Osteocyte (in vitro differentiated cells): ENCODE measurements around the gene LLCFC1. TPM values are rescaled to one million over a fixed set of nuclear protein-coding genes. Genes with fewer than 3 reads are reported as not detected.

Source experiments
- DNase-seq: peaks from one replicate; pipeline ENCODE4 v3.0.0; 2021; ENCODE audit warnings: mixed read lengths; ENCODE audit not compliant: unreplicated experiment; ENCODE audit errors: extremely low spot score
- H3K27ac Mint-ChIP-seq: one replicate; pipeline ENCODE4 v1.8.0; 2021; ENCODE audit warnings: mild to moderate bottlenecking, mixed read lengths; ENCODE audit not compliant: unreplicated experiment
- H3K27me3 Mint-ChIP-seq: one replicate; pipeline ENCODE4 v1.8.0; 2021; ENCODE audit warnings: mixed read lengths; ENCODE audit not compliant: unreplicated experiment
- H3K36me3 Mint-ChIP-seq: one replicate; pipeline ENCODE4 v1.8.0; 2021; ENCODE audit warnings: mixed read lengths; ENCODE audit not compliant: unreplicated experiment
- H3K4me1 Mint-ChIP-seq: one replicate; pipeline ENCODE4 v1.8.0; 2021; ENCODE audit warnings: mixed read lengths; ENCODE audit not compliant: unreplicated experiment
- H3K4me3 Mint-ChIP-seq: one replicate; pipeline ENCODE4 v1.8.0; 2021; ENCODE audit warnings: mild to moderate bottlenecking, moderate library complexity, mixed read lengths; ENCODE audit not compliant: unreplicated experiment
- H3K9me3 Mint-ChIP-seq: one replicate; pipeline ENCODE4 v1.8.0; 2021; ENCODE audit warnings: mixed read lengths; ENCODE audit not compliant: unreplicated experiment
- CTCF ChIP-seq: fragments of 200-600 bp; sonication (generic); IDR thresholded peaks from 2 replicates; pipeline ENCODE4 v1.5.0; 2021; ENCODE audit warnings: antibody characterized with exemption, mild to moderate bottlenecking, moderate library complexity
- total RNA-seq: library from RNA; stranded (reverse); gene quantifications from 2 replicates; pipeline ENCODE4 v1.2.1, GENCODE V29; 2021

LLCFC1 gene
- total RNA-seq, 1 donor from 2014 or later, result not detected

- Mint-ChIP-seq H3K27ac (no peak overlapping the region), H3K4me1 (no peaks in the 10 kb centered on the region), H3K4me3 (no peak overlapping the region), H3K9me3 (no peaks in the 10 kb centered on the region), H3K36me3 (no peaks in the 10 kb centered on the region), H3K27me3 (peaks cover 2% of the 10 kb centered on the region)
- DNase-seq, result no peak
- TF ChIP-seq CTCF, result no peak
Measured at GRCh38 chr7:142927085-142927745, 12.1 kb upstream of the LLCFC1 start.

- H3K4me1 Mint-ChIP-seq, result no peaks in the 10 kb centered on the region
- no peak for DNase-seq
- no peaks in the 10 kb centered on the region for H3K36me3 Mint-ChIP-seq
- H3K4me3 Mint-ChIP-seq, result no peak overlapping the region
- no peaks in the 10 kb centered on the region for H3K9me3 Mint-ChIP-seq
- H3K27ac Mint-ChIP-seq, result no peak overlapping the region
- no peak for TF ChIP-seq CTCF
- H3K27me3 Mint-ChIP-seq, result peaks cover 2% of the 10 kb centered on the region
Measured at GRCh38 chr7:142927949-142928348, 11.3 kb upstream of the LLCFC1 start.

GRCh38 chr7:142930126-142930730, 9.1 kb upstream of the LLCFC1 start:
- Mint-ChIP-seq H3K27me3 (peaks cover 2% of the 10 kb centered on the region), H3K4me3 (no peak overlapping the region), H3K4me1 (no peaks in the 10 kb centered on the region), H3K27ac (no peak overlapping the region), H3K36me3 (no peaks in the 10 kb centered on the region), H3K9me3 (no peaks in the 10 kb centered on the region)
- TF ChIP-seq CTCF, result no peak
- DNase-seq, result no peak

- no peaks in the 10 kb centered on the region for H3K9me3 Mint-ChIP-seq
- H3K36me3 Mint-ChIP-seq, result no peaks in the 10 kb centered on the region
- no peak overlapping the region for H3K4me3 Mint-ChIP-seq
- TF ChIP-seq CTCF, result no peak
- H3K27ac Mint-ChIP-seq, result no peak overlapping the region
- no peaks in the 10 kb centered on the region for H3K4me1 Mint-ChIP-seq
- H3K27me3 Mint-ChIP-seq, result no peaks in the 10 kb centered on the region
- DNase-seq, result no peak
Measured at GRCh38 chr7:142932386-142933091, 6.7 kb upstream of the LLCFC1 start.

GRCh38 chr7:142933092-142933475, 6.2 kb upstream of the LLCFC1 start:
- Mint-ChIP-seq H3K27ac (no peak overlapping the region), H3K4me1 (no peaks in the 10 kb centered on the region), H3K4me3 (no peak overlapping the region), H3K9me3 (no peaks in the 10 kb centered on the region), H3K27me3 (no peaks in the 10 kb centered on the region), H3K36me3 (no peaks in the 10 kb centered on the region)
- no peak for TF ChIP-seq CTCF
- DNase-seq, result no peak
